Brain microvascular endothelial cell (primary cell): ENCODE data around the gene ANO1.

Experiments used
- DNase-seq: peaks from one replicate; pipeline ENCODE4 v3.0.0-alpha.2; 2020
- H3K27ac ChIP-seq: fragments of 250-450 bp; sonication (Bioruptor Pico); 2 replicates; pipeline ENCODE4 v1.5.1; 2020; ENCODE audit warnings: mild to moderate bottlenecking, moderate library complexity
- H3K27me3 ChIP-seq: fragments of 250-450 bp; sonication (Bioruptor Pico); replicated peaks from 2 replicates; pipeline ENCODE4 v1.5.1; 2020; ENCODE audit warnings: mild to moderate bottlenecking
- H3K36me3 ChIP-seq: fragments of 250-450 bp; sonication (Bioruptor Pico); replicated peaks from 2 replicates; pipeline ENCODE4 v1.5.1; 2020; ENCODE audit warnings: mild to moderate bottlenecking
- H3K4me3 ChIP-seq: 2 replicates; pipeline ENCODE4 v1.5.1; 2011; ENCODE audit warnings: low read depth, mild to moderate bottlenecking, control low read depth, low read length, moderate library complexity
- in situ Hi-C: cut with HindIII; loops from 2 replicates; pipeline ENCODE4 v1.10.0; 2017; ENCODE audit warnings: low sequenced_read_pairs, low pct_ligation_motif_present
- TF ChIP-seq, protein P1 (sequence below): IDR thresholded peaks from 2 replicates; pipeline ENCODE4 v1.5.1; 2011; ENCODE audit warnings: low read depth, mild to moderate bottlenecking, moderate library complexity, low read length, control low read depth, inconsistent platforms; ENCODE audit errors: missing control alignments

Gene ANO1

DNA sequence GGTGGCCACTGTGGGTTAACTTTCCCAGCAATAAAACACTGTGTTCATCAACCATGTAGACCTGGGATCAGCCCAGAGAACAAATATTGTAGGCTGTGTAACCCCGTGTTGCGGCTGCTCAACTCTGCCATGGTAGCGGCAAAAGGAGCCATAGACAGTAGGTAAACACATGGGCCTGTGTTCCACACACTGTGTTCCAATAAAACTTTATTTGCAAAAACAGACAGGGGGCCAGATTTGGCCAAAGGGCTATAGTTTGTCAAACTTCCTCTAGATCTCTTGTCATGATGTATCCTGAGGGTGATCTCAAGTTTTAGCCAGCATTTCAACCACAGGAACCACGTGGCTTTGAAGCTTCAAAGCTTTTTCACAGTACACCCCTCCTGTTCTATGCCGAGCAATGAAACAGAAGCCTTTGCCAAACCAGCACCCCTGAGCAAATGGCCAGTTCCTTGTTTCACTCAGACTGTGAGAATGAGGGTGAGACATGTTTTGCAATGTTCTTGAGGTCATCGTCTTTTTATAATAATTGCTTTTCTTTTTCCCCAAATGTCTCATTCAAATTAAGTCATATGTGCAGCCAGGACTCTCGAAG lies 75.1 kb downstream of the ANO1 start:
- H3K27ac ChIP-seq = no peak overlapping the region
- in situ Hi-C loops = no loop called here
- no peak for DNase-seq
- no peak overlapping the region for H3K4me3 ChIP-seq
- no peaks in the 10 kb centered on the region for H3K36me3 ChIP-seq
- TF ChIP-seq, protein P1, sequence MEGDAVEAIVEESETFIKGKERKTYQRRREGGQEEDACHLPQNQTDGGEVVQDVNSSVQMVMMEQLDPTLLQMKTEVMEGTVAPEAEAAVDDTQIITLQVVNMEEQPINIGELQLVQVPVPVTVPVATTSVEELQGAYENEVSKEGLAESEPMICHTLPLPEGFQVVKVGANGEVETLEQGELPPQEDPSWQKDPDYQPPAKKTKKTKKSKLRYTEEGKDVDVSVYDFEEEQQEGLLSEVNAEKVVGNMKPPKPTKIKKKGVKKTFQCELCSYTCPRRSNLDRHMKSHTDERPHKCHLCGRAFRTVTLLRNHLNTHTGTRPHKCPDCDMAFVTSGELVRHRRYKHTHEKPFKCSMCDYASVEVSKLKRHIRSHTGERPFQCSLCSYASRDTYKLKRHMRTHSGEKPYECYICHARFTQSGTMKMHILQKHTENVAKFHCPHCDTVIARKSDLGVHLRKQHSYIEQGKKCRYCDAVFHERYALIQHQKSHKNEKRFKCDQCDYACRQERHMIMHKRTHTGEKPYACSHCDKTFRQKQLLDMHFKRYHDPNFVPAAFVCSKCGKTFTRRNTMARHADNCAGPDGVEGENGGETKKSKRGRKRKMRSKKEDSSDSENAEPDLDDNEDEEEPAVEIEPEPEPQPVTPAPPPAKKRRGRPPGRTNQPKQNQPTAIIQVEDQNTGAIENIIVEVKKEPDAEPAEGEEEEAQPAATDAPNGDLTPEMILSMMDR = no peak
- H3K27me3 ChIP-seq = no peaks in the 10 kb centered on the region

- in situ Hi-C loops = no loop called here
- Histone ChIP-seq H3K4me3 (no peak overlapping the region), H3K27ac (no peak overlapping the region), H3K27me3 (no peaks in the 10 kb centered on the region), H3K36me3 (no peaks in the 10 kb centered on the region)
- no peak for DNase-seq
- TF ChIP-seq, protein P1 = no peak
These were observed 77.3 kb downstream of the ANO1 start for GRCh38 chr11:70155386-70155785.

GRCh38 chr11:70156291-70157037 lies 78.3 kb downstream of the ANO1 start:
- Histone ChIP-seq H3K4me3 (no peak overlapping the region), H3K36me3 (no peaks in the 10 kb centered on the region), H3K27ac (no peak overlapping the region), H3K27me3 (no peaks in the 10 kb centered on the region)
- no peak for DNase-seq
- in situ Hi-C loops = no loop called here
- TF ChIP-seq, protein P1 = no peak

DNA sequence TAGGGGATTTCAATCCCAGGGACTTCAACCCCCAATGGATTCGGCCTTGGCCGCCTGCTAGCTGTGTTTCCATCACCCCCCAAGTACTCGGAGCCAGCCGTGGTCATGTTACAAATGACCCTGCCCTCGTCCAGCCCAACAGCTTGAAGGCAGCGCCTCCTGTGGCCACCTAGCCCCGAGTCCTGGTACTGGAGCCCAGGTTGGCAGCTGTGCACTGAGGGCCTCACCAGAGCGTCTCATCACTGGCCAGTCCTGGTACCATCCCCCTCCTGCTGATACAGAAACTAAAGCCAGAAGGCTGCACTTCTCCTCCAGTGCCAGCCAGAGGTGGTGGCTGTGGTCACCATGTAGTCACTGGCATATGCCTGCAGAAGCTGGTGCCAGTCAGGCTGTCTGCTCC lies 80.1 kb downstream of the ANO1 start:
- Histone ChIP-seq H3K27ac (no peak overlapping the region), H3K4me3 (no peak overlapping the region), H3K27me3 (no peaks in the 10 kb centered on the region), H3K36me3 (no peaks in the 10 kb centered on the region)
- peak; percentile 6 for DNase-seq
- in situ Hi-C loops = no loop called here
- TF ChIP-seq, protein P1 = peak; percentile 70

DNA sequence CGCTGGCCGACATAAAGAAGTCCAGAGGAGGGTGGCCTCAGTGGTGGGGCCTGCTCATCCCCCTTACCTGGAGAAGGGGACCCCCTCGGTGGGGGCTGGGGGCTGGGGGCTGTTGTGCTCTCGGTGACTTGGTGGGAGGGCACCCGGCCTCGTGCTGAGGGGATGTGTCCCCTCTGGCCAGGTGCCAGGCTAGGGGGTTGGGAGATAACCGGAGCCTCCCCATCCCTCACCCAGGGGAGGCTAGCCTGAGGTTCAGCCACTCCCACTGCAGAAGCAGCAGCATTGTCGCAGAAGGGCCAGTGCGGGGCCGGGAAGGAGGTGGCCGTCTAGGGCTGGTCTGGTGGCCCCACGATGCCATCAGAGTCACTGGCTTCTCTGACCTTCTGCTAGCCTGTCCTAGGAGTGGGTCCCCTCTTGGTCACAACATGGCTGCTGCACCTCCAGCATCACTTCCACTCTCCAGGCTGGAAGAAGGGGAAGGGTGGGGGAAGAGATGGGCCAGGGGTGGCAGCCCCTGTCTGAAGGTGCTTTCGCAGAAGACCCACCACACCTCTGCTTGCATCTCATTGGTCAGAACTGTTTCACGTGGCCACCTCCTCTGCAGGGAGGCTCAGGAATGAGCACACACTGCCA lies 80.8 kb downstream of the ANO1 start:
- Histone ChIP-seq H3K27ac (no peak overlapping the region), H3K36me3 (no peaks in the 10 kb centered on the region), H3K4me3 (no peak overlapping the region), H3K27me3 (no peaks in the 10 kb centered on the region)
- DNase-seq = no peak
- in situ Hi-C loops = no loop called here
- TF ChIP-seq, protein P1 = no peak
